ENCODE measurements around the gene PLEKHG5. TPM values are rescaled to one million over a fixed set of nuclear protein-coding genes. Genes with fewer than 3 reads are reported as not detected.

Gene PLEKHG5
- total RNA-seq (2014; rRNA removed; shearing (Covaris generic)) = 1.3 and 1.6 TPM in 2 replicates

- DNase-seq (ENCODE audit: low spot score) = peak; percentile 47
Observed at GRCh38 chr1:6491480-6491962, at the start of gene PLEKHG5. Gene PLEKHG5 (minus strand): TSS chr1:6491667. CDS start chr1:6477571, 14,096 bp downstream.

- no peak for DNase-seq (ENCODE audit: low spot score)
Observed at GRCh38 chr1:6538956-6539355, 47.5 kb upstream of the PLEKHG5 start.

GRCh38 chr1:6536291-6536690 lies 44.8 kb upstream of the PLEKHG5 start:
- DNase-seq (ENCODE audit: low spot score) = no peak

GRCh38 chr1:6535214-6535613 lies 43.7 kb upstream of the PLEKHG5 start:
- DNase-seq (ENCODE audit: low spot score) = no peak

- no peak for DNase-seq (ENCODE audit: low spot score)
Observed at GRCh38 chr1:6534248-6534822, 42.9 kb upstream of the PLEKHG5 start.

- DNase-seq (ENCODE audit: low spot score) = no peak
Observed at GRCh38 chr1:6531996-6532395, 40.5 kb upstream of the PLEKHG5 start.

GRCh38 chr1:6530504-6531160 lies 39.2 kb upstream of the PLEKHG5 start:
- no peak for DNase-seq (ENCODE audit: low spot score)

- DNase-seq (ENCODE audit: low spot score) = no peak
Observed at GRCh38 chr1:6528492-6528891, 37.0 kb upstream of the PLEKHG5 start.

- DNase-seq (ENCODE audit: low spot score) = no peak
Observed at GRCh38 chr1:6526316-6526715, 34.8 kb upstream of the PLEKHG5 start.

- peak; percentile 19 for DNase-seq (ENCODE audit: low spot score)
Observed at GRCh38 chr1:6523566-6523965, 32.1 kb upstream of the PLEKHG5 start.

GRCh38 chr1:6521536-6521935 lies 30.1 kb upstream of the PLEKHG5 start:
- no peak for DNase-seq (ENCODE audit: low spot score)

GRCh38 chr1:6519935-6520671 lies 28.6 kb upstream of the PLEKHG5 start:
- peak; percentile 72 for DNase-seq (ENCODE audit: low spot score)

- DNase-seq (ENCODE audit: low spot score) = no peak
Observed at GRCh38 chr1:6519491-6519934, 28.0 kb upstream of the PLEKHG5 start.

GRCh38 chr1:6517435-6517851 lies 26.0 kb upstream of the PLEKHG5 start:
- DNase-seq (ENCODE audit: low spot score) = no peak

- DNase-seq (ENCODE audit: low spot score) = no peak
Observed at GRCh38 chr1:6515771-6516170, 24.3 kb upstream of the PLEKHG5 start.

GRCh38 chr1:6513320-6513801 lies 21.9 kb upstream of the PLEKHG5 start:
- DNase-seq (ENCODE audit: low spot score) = no peak

- no peak for DNase-seq (ENCODE audit: low spot score)
Observed at GRCh38 chr1:6512908-6513280, 21.4 kb upstream of the PLEKHG5 start.

GRCh38 chr1:6512245-6512907 lies 20.9 kb upstream of the PLEKHG5 start:
- DNase-seq (ENCODE audit: low spot score) = no peak

- no peak for DNase-seq (ENCODE audit: low spot score)
Observed at GRCh38 chr1:6511561-6512244, 20.2 kb upstream of the PLEKHG5 start.

- DNase-seq (ENCODE audit: low spot score) = no peak
Observed at GRCh38 chr1:6511056-6511455, 19.6 kb upstream of the PLEKHG5 start.

- no peak for DNase-seq (ENCODE audit: low spot score)
Observed at GRCh38 chr1:6510493-6510892, 19.0 kb upstream of the PLEKHG5 start.

- no peak for DNase-seq (ENCODE audit: low spot score)
Observed at GRCh38 chr1:6509919-6510291, 18.4 kb upstream of the PLEKHG5 start.
